ENCODE measurements around the gene XPC. TPM values are rescaled to one million over a fixed set of nuclear protein-coding genes. Genes with fewer than 3 reads are reported as not detected.

XPC gene
- total and polyA plus RNA-seq, 2 donors (not counting 3 experiments of a cell fraction or from before 2014, with no cell fraction given), result 11.9 to 36.8 TPM

DNA sequence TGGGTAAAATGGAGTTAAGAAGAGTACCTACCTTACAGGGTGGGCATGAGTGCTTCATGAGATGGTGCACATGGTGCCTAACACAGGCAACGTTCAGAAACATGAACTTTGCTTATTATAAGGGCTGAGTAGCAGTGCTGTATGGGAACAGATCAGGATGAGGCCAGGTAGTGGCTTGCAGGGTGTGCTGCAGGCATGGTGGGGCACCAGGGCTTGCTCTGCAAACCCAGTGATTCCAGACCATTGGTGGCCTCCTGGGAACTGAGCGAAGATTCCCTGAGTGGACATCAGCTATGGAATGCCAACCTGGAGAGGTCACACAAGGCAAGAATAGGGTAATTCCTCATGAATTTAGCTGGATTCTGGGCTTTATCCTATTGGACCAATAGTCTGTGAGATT, 37.7 kb downstream of the XPC start:
- H3K4me1 ChIP-seq (ENCODE audit: control insufficient read depth, extremely low read depth, insufficient read depth, low read length), result peaks cover 39% of the 10 kb centered on the region
- no peaks in the 10 kb centered on the region for H3K9me1 ChIP-seq (replicated peaks; ENCODE audit: control insufficient read depth, extremely low read depth, insufficient read depth, low read length)
- no peaks in the 10 kb centered on the region for H3K9me3 ChIP-seq (replicated peaks; ENCODE audit: control insufficient read depth, insufficient read depth, low read length)
- H4K20me1 ChIP-seq (replicated peaks; ENCODE audit: control insufficient read depth, extremely low read depth, insufficient read depth, low read length), result no peaks in the 10 kb centered on the region
- ChIA-PET CTCF (no interaction called here), POLR2A (interaction anchor here (2.9 kb wide), 1 partner anchor 15 kb away, joined by 11 read pairs; the partner anchor contains the start of genes CHCHD4 and TMEM43)
- H3K36me3 ChIP-seq (ENCODE audit: control insufficient read depth in 2 of 2, extremely low read depth in 1 of 2, insufficient read depth in 2 of 2, low read length in 2 of 2), result peaks cover 0 to 33% of the 10 kb centered on the region in 2 experiments
- no peak for FAIRE-seq
- no peak overlapping the region for H3K27ac ChIP-seq (ENCODE audit: insufficient read depth, low read depth, low read length)
- no peak for DNase-seq (ENCODE audit: low read depth, low spot score)
- no peak overlapping the region for H3K4me2 ChIP-seq (ENCODE audit: insufficient read depth, low read length)
- TF ChIP-seq, protein P1, sequence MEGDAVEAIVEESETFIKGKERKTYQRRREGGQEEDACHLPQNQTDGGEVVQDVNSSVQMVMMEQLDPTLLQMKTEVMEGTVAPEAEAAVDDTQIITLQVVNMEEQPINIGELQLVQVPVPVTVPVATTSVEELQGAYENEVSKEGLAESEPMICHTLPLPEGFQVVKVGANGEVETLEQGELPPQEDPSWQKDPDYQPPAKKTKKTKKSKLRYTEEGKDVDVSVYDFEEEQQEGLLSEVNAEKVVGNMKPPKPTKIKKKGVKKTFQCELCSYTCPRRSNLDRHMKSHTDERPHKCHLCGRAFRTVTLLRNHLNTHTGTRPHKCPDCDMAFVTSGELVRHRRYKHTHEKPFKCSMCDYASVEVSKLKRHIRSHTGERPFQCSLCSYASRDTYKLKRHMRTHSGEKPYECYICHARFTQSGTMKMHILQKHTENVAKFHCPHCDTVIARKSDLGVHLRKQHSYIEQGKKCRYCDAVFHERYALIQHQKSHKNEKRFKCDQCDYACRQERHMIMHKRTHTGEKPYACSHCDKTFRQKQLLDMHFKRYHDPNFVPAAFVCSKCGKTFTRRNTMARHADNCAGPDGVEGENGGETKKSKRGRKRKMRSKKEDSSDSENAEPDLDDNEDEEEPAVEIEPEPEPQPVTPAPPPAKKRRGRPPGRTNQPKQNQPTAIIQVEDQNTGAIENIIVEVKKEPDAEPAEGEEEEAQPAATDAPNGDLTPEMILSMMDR (IDR thresholded peaks at IDR 0.05; ENCODE audit: extremely low read depth in 1 of 2, insufficient read depth in 1 of 2, low read depth in 1 of 2, low read length in 2 of 2), result no peak
- dilution Hi-C loops (cut with MboI; ENCODE audit: extremely low pct_ligation_motif_present, low sequenced_read_pairs) (no loop called here), intact Hi-C loops (cut with micrococcal nuclease) (loop anchor here (5.0 to 10.0 kb wide), 4 partner anchors 264 to 1922 kb away; partner anchors contain the start of genes NR2C2 and SLC6A6)
- H3K9ac ChIP-seq (replicated peaks; ENCODE audit: extremely low read depth, insufficient read depth, low read length), result no peak overlapping the region
- BruUV-seq (replicated peaks), result no TSS peak
- no peaks in the 10 kb centered on the region for H3K27me3 ChIP-seq (ENCODE audit: control insufficient read depth in 2 of 2, insufficient read depth in 2 of 2, low read length in 2 of 2)
- no peak overlapping the region for H2AFZ ChIP-seq (ENCODE audit: low read depth, low read length)
- no peaks in the 10 kb centered on the region for H3K79me2 ChIP-seq (ENCODE audit: control insufficient read depth, insufficient read depth, low read length)
- H3K4me3 ChIP-seq (replicated peaks in 1 of 3; ENCODE audit: insufficient read depth in 1 of 3, low read depth in 1 of 3, low read length in 3 of 3), result no peak overlapping the region

DNA sequence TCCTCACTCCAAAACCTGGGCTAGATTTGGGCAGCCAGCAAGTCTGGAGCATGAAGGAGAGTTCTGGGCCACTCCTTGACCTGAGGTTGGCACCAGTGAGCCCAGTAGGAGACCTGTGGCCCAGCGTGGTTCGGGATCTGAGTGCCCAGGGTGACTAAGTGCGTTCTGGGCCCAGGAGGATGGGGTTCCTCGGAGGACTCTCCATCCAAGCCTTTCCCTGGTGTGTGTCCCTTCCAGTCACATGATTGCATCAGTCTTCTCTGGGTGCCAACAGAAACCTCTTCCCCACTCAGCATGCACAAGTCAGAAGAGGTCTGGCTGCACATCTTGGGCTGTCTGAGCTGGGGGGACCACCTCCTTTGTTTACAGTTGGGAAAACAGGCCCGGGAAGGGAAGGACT, 38.6 kb downstream of the XPC start:
- BruUV-seq (replicated peaks), result no TSS peak
- Histone ChIP-seq H3K4me2 (ENCODE audit: insufficient read depth, low read length) (no peak overlapping the region), H3K27ac (ENCODE audit: insufficient read depth, low read depth, low read length) (no peak overlapping the region), H3K4me1 (ENCODE audit: control insufficient read depth, extremely low read depth, insufficient read depth, low read length) (peaks cover 30% of the 10 kb centered on the region), H3K79me2 (ENCODE audit: control insufficient read depth, insufficient read depth, low read length) (no peaks in the 10 kb centered on the region), H3K9ac (replicated peaks; ENCODE audit: extremely low read depth, insufficient read depth, low read length) (no peak overlapping the region), H3K36me3 (ENCODE audit: control insufficient read depth in 2 of 2, extremely low read depth in 1 of 2, insufficient read depth in 2 of 2, low read length in 2 of 2) (peaks cover 0 to 41% of the 10 kb centered on the region in 2 experiments), H4K20me1 (replicated peaks; ENCODE audit: control insufficient read depth, extremely low read depth, insufficient read depth, low read length) (no peaks in the 10 kb centered on the region), H3K4me3 (replicated peaks in 1 of 3; ENCODE audit: insufficient read depth in 1 of 3, low read depth in 1 of 3, low read length in 3 of 3) (no peak overlapping the region), H3K27me3 (ENCODE audit: control insufficient read depth in 2 of 2, insufficient read depth in 2 of 2, low read length in 2 of 2) (no peaks in the 10 kb centered on the region), H2AFZ (ENCODE audit: low read depth, low read length) (no peak overlapping the region), H3K9me1 (replicated peaks; ENCODE audit: control insufficient read depth, extremely low read depth, insufficient read depth, low read length) (no peaks in the 10 kb centered on the region), H3K9me3 (replicated peaks; ENCODE audit: control insufficient read depth, insufficient read depth, low read length) (no peaks in the 10 kb centered on the region)
- ChIA-PET CTCF (no interaction called here), POLR2A (no interaction called here)
- no peak for TF ChIP-seq FOS (IDR thresholded peaks at IDR 0.05; ENCODE audit: borderline replicate concordance, insufficient read depth, low read length)
- no peak for TF ChIP-seq MYC (IDR thresholded peaks at IDR 0.05; ENCODE audit: low read depth, low read length)
- TF ChIP-seq JUN (IDR thresholded peaks at IDR 0.05; ENCODE audit: borderline replicate concordance, insufficient read depth, insufficient read length, low read depth), result no peak
- TF ChIP-seq, protein P1 (IDR thresholded peaks at IDR 0.05; ENCODE audit: extremely low read depth in 1 of 2, insufficient read depth in 1 of 2, low read depth in 1 of 2, low read length in 2 of 2), result no peak
- TF ChIP-seq, protein P2, sequence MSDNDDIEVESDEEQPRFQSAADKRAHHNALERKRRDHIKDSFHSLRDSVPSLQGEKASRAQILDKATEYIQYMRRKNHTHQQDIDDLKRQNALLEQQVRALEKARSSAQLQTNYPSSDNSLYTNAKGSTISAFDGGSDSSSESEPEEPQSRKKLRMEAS (IDR thresholded peaks at IDR 0.05; ENCODE audit: insufficient read depth, insufficient read length), result no peak
- TF ChIP-seq POLR2AphosphoS5 (IDR thresholded peaks at IDR 0.05; ENCODE audit: insufficient read depth, low read depth, low read length), result no peak
- TF ChIP-seq POLR2A (IDR thresholded peaks at IDR 0.05; ENCODE audit: low read depth, low read length), result no peak
- TF ChIP-seq GATA2 (IDR thresholded peaks at IDR 0.05; ENCODE audit: insufficient read depth, insufficient read length, low read depth, low read length), result no peak
- DNase-seq (ENCODE audit: low read depth, low spot score) (no peak), FAIRE-seq (no peak)
- dilution Hi-C loops (cut with MboI; ENCODE audit: extremely low pct_ligation_motif_present, low sequenced_read_pairs), result no loop called here
- intact Hi-C loops (cut with micrococcal nuclease), result loop anchor here (5.0 to 10.0 kb wide), 4 partner anchors 265 to 1923 kb away; partner anchors contain the start of genes NR2C2 and SLC6A6

Measured in endothelial cell of umbilical vein (primary cell).